Skeletal muscle satellite cell (primary cell): Measurements from ENCODE around the gene DESI2.
A peak's percentile ranks its signal among the peaks of the same experiment; 100 is the strongest.

Source experiments
- H3K27me3 ChIP-seq: 2 replicates; pipeline ENCODE4 v1.7.0; 2013; ENCODE audit warnings: low read length; ENCODE audit not compliant: control insufficient read depth, insufficient read depth
- H3K36me3 ChIP-seq: 2 replicates; pipeline ENCODE4 v1.7.0; 2013; ENCODE audit warnings: mild to moderate bottlenecking, control low read depth, low read length; ENCODE audit not compliant: insufficient read depth
- H3K4me1 ChIP-seq: 2 replicates; pipeline ENCODE4 v1.7.0; 2013; ENCODE audit warnings: low read length; ENCODE audit not compliant: control insufficient read depth, insufficient read depth
- H3K4me2 ChIP-seq: 2 replicates; pipeline ENCODE4 v1.7.0; 2013; ENCODE audit warnings: mild to moderate bottlenecking, low read length
- H3K4me3 ChIP-seq: 2 replicates; pipeline ENCODE4 v1.7.0; 2013; ENCODE audit warnings: low read length
- H3K9ac ChIP-seq: 2 replicates; pipeline ENCODE4 v1.7.0; 2013; ENCODE audit warnings: mild to moderate bottlenecking, low read depth, low read length, moderate library complexity
- H3K9me3 ChIP-seq: replicated peaks from 2 replicates; pipeline ENCODE4 v1.7.0; 2013; ENCODE audit warnings: mild to moderate bottlenecking, control low read depth, low read length

The DESI2 gene

DNA sequence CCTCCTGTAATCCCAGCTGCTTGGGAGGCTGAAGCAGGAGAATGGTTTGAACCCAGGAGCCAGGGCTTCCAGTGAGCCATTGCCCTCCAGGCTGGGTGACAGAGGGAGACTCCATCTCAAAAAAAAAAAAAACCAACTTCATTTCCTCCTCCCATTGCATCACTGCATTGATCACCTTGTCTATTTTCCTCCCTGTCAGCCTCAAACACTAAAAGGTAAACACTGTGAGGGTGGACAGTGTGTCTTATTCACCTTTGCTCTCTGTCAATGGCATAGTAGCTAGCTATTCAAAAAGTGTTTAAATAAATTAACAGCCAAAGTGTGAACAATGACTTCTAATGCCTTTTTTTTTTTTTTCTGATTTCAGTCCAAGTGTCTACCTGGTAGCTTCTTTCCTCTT, 13.4 kb upstream of the DESI2 start:
- no peaks in the 10 kb centered on the region for H3K36me3 ChIP-seq
- no peak overlapping the region for H3K9ac ChIP-seq
- no peaks in the 10 kb centered on the region for H3K9me3 ChIP-seq
- H3K4me3 ChIP-seq, result no peak overlapping the region
- H3K4me2 ChIP-seq, result no peak overlapping the region
- H3K27me3 ChIP-seq, result peaks cover 13% of the 10 kb centered on the region
- no peaks in the 10 kb centered on the region for H3K4me1 ChIP-seq

DNA sequence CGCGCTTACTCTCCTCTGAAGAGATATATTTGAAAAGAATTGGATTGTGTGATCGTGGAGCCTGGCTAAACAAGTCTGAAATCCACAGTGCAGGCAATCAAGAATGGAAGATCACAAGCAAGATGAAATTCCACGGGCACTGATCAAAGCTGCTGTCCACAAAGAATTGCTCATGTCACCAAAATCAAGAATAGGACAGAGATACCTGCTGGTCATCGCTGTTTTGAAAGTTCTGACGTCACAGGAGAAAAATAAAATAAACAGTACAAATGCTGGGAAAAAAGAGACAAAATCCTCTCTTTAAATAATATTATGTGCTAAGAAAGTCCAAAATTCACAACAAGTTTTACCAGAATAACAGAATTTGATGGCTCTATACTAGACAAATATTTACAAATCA, 12.0 kb upstream of the DESI2 start:
- Histone ChIP-seq H3K4me1 (no peaks in the 10 kb centered on the region), H3K36me3 (no peaks in the 10 kb centered on the region), H3K9me3 (no peaks in the 10 kb centered on the region), H3K4me3 (no peak overlapping the region), H3K27me3 (peaks cover 13% of the 10 kb centered on the region), H3K4me2 (no peak overlapping the region), H3K9ac (no peak overlapping the region)

DNA sequence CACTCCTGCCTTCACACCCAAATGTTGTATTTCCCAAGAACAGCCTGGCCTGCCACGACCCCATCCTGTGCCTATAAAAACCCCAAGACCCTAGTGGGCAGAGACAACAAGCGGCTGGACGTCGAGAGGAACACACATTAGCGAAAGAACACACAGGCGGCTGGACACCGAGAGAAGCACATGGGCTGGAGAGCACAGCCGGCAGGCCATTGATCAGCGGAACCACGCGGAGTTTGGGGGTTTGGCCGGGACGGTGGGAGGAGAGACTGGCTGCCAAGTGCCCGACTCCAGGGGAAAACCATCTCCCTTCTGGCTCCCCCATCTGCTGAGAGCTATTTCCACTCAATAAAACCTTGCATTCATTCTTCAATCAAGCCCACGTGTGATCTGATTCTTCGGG, 10.4 kb upstream of the DESI2 start:
- Histone ChIP-seq H3K9ac (no peak overlapping the region), H3K36me3 (no peaks in the 10 kb centered on the region), H3K4me3 (no peak overlapping the region), H3K4me1 (no peaks in the 10 kb centered on the region), H3K4me2 (no peak overlapping the region), H3K27me3 (peaks cover 11% of the 10 kb centered on the region), H3K9me3 (no peaks in the 10 kb centered on the region)

DNA sequence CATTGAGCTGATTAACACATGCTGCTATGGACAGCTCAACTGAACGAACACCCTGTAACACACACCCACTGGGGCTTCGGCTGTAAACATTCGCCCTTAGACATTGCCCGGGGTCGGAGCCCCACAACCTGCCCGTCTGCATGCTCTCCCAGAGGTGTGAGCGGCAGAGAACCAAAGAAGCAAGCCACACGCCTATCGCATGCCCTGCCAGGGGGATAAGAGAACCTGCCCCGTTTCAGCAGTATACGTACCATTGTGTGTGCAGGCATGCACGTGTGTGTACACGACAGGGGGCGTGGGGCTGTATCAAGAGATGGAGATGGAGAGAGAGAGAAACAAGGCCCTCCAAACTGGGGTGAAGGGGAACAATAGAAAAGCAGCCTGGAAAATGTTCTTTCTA, 9.9 kb upstream of the DESI2 start:
- Histone ChIP-seq H3K9me3 (no peaks in the 10 kb centered on the region), H3K36me3 (no peaks in the 10 kb centered on the region), H3K27me3 (peaks cover 11% of the 10 kb centered on the region), H3K9ac (no peak overlapping the region), H3K4me2 (no peak overlapping the region), H3K4me1 (no peaks in the 10 kb centered on the region), H3K4me3 (no peak overlapping the region)

DNA sequence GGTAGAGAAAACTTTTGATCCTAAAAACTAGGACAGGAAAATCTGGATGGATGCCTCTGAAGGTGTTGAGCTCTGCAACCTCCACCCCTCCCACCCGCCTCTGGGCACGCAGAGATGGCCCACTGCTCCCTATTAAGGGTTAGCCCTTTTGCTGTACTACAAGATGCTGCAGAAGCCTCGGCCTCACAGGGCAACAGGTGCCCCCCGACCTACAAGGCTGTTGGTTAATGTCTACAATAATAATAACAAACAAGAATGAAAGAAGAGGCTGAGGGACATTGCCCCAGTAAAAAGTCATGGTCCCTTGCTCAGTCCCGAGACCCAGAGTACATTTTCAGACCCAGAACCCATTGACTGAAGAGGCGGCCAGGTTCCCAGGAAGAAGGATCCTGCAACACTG, 7.5 kb upstream of the DESI2 start:
- Histone ChIP-seq H3K36me3 (no peaks in the 10 kb centered on the region), H3K27me3 (peaks cover 11% of the 10 kb centered on the region), H3K4me1 (no peaks in the 10 kb centered on the region), H3K4me2 (no peak overlapping the region), H3K4me3 (no peak overlapping the region), H3K9me3 (no peaks in the 10 kb centered on the region), H3K9ac (no peak overlapping the region)

DNA sequence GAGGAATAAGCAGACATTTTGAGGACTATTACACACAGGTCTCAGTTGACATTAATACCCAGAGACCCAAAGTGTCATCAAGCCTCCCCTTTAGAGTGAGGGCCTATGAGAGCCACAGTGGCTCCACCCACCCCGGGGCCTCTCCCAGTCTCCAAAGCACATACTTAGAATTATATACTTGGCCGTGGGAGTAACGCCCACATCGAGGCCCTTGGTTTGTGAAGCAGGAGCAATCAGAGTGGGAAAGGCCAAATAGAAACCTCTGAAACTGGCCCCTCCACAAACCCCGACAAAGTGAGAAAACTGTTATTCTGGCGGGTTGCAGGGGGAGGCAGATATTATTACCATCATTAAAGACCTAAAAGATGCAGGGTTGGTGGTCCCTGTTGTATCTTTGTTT, 7.0 kb upstream of the DESI2 start:
- no peak overlapping the region for H3K9ac ChIP-seq
- no peaks in the 10 kb centered on the region for H3K4me1 ChIP-seq
- no peak overlapping the region for H3K4me3 ChIP-seq
- H3K9me3 ChIP-seq, result no peaks in the 10 kb centered on the region
- peaks cover 11% of the 10 kb centered on the region for H3K27me3 ChIP-seq
- no peaks in the 10 kb centered on the region for H3K36me3 ChIP-seq
- no peak overlapping the region for H3K4me2 ChIP-seq

DNA sequence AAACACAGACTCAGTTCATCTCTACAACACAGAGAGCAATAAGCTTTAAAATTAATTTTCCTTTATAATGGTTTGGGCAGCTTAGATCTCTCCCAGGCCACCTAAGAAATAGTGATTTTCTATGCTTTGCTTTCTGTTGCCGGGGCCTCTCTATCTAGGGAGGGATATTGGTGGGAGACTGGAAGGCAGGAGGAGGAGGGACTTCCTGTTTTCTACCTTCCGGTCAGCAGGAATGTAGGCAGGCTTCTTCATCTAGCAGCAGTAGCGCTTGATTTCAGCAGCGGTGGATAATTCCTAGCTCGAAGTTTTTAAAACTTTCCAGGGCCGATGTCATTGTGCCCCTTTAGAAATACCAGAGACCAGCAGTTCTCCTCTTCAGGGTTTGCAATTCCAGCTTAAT, 5.1 kb upstream of the DESI2 start:
- Histone ChIP-seq H3K4me2 (no peak overlapping the region), H3K36me3 (no peaks in the 10 kb centered on the region), H3K9ac (no peak overlapping the region), H3K4me1 (peaks cover 4% of the 10 kb centered on the region), H3K9me3 (no peaks in the 10 kb centered on the region), H3K27me3 (peaks cover 4% of the 10 kb centered on the region), H3K4me3 (no peak overlapping the region)

DNA sequence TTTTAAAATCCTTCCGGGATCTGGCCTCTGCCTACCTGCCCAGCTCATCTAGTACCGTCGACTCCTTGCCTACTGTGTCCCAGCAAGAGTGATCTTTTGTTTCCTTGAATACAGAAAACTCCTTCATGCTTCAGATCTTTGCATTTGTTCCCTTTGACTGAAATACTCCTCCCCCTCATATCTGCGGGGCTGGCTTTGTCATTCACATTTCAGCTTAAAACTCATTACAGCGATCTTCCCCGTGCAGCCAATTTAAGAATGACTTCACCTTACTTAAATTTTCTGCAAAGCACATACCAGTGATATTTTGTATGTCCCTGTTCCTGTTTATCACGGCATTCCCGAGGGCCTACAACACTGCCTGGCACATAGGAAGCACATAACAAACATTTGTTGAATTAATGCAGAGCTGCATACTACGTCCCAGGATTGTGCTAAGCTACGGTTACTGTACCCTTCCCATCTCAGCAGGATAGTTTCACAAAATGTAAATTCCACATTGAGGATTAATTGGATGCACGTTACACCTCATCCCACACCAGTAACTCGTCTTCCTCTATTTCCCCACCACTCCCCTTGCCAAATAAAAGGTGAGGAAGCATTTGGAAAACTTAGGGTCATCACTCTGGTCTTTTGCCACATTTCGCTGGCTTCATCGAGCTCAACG, 837 bp upstream of the DESI2 start:
- Histone ChIP-seq H3K36me3 (peaks cover 2% of the 10 kb centered on the region), H3K4me2 (peak overlapping the region; percentile 76), H3K9ac (peak overlapping the region; percentile 40), H3K4me1 (peaks cover 24% of the 10 kb centered on the region), H3K4me3 (peak overlapping the region; percentile 68), H3K27me3 (no peaks in the 10 kb centered on the region), H3K9me3 (no peaks in the 10 kb centered on the region)

DNA sequence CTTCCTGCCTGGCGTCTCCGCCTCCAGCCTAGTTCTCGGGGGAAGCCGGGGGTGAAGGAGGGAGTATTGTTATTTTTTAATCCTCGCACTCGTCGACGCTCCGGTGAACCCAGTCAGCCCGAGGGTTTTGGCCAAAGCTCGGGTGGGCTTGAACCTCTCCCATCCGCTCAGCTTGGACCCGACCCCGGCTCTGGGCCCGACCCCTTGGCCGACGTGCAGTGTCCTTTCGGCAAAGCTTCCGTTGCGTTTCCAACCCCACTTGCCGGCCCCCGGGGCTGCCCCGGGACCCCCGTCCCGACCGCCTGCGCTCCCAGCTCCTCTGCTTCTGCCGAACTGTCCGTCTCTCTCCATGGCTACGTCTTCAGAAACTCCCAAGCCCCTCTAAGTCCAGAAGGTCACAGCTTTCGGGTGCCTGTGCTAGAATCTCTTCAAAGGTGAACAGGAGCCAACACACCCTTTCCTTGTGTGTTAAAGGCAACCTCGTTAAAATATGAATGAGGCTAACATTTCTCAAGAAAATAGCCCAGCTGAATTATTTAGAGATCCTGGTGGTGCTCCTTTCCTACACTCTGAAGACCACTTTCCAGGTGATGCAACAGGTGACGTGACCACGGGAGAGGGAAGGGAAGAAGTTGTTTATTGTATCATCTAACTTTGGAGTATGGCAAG, 647 bp downstream of the DESI2 start:
- peak overlapping the region; percentile 95 for H3K9ac ChIP-seq
- H3K9me3 ChIP-seq, result no peaks in the 10 kb centered on the region
- H3K4me3 ChIP-seq, result peak overlapping the region; percentile 80
- H3K4me2 ChIP-seq, result peak overlapping the region; percentile 88
- no peaks in the 10 kb centered on the region for H3K27me3 ChIP-seq
- H3K36me3 ChIP-seq, result peaks cover 4% of the 10 kb centered on the region
- H3K4me1 ChIP-seq, result peaks cover 24% of the 10 kb centered on the region

DNA sequence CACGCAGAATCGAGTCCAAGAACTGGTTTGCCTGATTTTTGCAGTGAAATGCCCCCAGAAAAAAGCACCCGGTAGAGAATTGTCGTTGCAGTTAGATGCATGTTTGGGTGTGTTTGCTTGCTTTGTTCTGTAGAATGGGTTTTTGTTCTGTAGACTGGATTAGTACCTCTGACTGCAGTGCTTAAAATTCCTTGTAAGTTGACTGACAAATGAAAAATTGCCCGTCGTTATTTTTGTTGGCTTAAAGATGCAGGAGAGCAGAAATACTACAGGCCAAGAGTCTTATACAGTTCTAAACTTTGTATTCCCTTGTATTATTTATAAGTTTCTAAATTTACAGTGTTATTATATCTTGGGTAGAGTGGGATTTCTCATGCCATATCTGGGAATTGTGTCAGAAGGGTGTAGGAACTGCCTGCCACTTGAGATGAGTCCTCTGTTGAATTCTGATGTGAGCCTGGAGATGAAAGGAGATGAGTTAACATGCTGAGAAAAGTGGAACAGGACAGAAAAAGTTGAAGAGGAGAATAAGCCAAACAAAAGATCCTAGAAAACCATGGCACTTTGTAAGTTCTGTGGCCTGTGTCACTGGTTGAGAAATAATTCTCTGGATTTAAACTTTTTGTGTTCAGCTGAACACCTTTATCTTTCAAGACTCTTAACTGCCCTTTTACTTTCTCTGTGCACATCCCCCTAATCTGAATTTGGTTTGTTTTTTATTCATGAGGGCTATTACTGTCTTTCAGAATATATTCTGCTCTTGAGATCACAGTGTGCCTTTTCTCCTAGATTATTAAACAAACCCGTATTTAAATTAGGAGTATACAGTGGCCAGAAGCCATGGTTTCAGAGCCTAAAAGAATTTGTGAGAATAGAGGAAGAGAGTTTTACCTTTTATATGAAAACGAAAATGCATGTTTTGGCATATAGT, 1.4 kb downstream of the DESI2 start:
- peaks cover 6% of the 10 kb centered on the region for H3K36me3 ChIP-seq
- peak overlapping the region; percentile 80 for H3K4me3 ChIP-seq
- H3K4me2 ChIP-seq, result peak overlapping the region; percentile 88
- no peaks in the 10 kb centered on the region for H3K27me3 ChIP-seq
- peaks cover 27% of the 10 kb centered on the region for H3K4me1 ChIP-seq
- H3K9ac ChIP-seq, result peak overlapping the region; percentile 95
- H3K9me3 ChIP-seq, result no peaks in the 10 kb centered on the region

DNA sequence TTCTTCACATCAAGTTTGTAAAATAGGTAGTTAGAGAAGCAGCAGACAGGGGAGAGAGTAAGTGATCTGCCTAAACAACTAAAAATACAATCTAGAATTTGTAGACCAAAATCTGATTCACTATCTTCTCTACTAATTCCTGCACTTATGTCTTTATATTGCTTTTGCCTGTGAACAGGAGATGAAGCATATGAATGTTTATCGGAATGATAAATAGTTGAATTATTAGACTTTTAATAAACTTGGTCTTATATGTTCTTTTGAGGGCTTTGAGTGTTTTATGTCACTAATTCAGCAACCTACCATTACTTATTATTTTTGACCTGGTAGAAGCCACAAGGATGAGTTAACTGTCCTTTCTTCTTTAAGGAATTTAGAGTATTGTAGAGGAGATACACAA, 2.3 kb downstream of the DESI2 start:
- no peak overlapping the region for H3K9ac ChIP-seq
- peaks cover 36% of the 10 kb centered on the region for H3K4me1 ChIP-seq
- peak overlapping the region; percentile 88 for H3K4me2 ChIP-seq
- peak overlapping the region; percentile 80 for H3K4me3 ChIP-seq
- H3K27me3 ChIP-seq, result no peaks in the 10 kb centered on the region
- H3K9me3 ChIP-seq, result no peaks in the 10 kb centered on the region
- H3K36me3 ChIP-seq, result peaks cover 12% of the 10 kb centered on the region
